Neural progenitor cell (in vitro differentiated cells): ENCODE measurements around the gene PLA2G4C. TPM values are rescaled to one million over a fixed set of nuclear protein-coding genes. Genes with fewer than 3 reads are reported as not detected.

Source experiments
- DNase-seq: peaks from one replicate; pipeline ENCODE4 v3.0.0-alpha.2; 2016; ENCODE audit warnings: low spot score
- H2AFZ ChIP-seq: fragments of 200-600 bp; sonication (generic); replicated peaks from 2 replicates; pipeline ENCODE4 v1.6.1; 2016; ENCODE audit warnings: antibody characterized with exemption
- H3F3A ChIP-seq: fragments of 200-600 bp; sonication (generic); 2 replicates; pipeline ENCODE4 v1.6.1; 2016; ENCODE audit warnings: antibody characterized with exemption, low read depth
- H3K27ac ChIP-seq: fragments of 200-600 bp; sonication (generic); 2 replicates; pipeline ENCODE4 v1.5.1; 2016; ENCODE audit warnings: mild to moderate bottlenecking
- H3K27me3 ChIP-seq: fragments of 200-600 bp; sonication (generic); 2 replicates; pipeline ENCODE4 v1.6.1; 2016; ENCODE audit warnings: mild to moderate bottlenecking, moderate library complexity
- H3K36me3 ChIP-seq: fragments of 200-600 bp; sonication (generic); 2 replicates; pipeline ENCODE4 v1.5.1; 2016
- H3K4me1 ChIP-seq: fragments of 200-600 bp; sonication (generic); 2 replicates; pipeline ENCODE4 v1.6.1; 2016; ENCODE audit warnings: mixed run types
- H3K4me2 ChIP-seq: fragments of 200-600 bp; sonication (generic); 2 replicates; pipeline ENCODE4 v1.6.1; 2016
- H3K4me3 ChIP-seq: fragments of 200-600 bp; sonication (generic); 2 replicates; pipeline ENCODE4 v1.5.1; 2016
- H3K79me2 ChIP-seq: fragments of 200-600 bp; sonication (generic); 2 replicates; pipeline ENCODE4 v1.6.1; 2016; ENCODE audit warnings: low read depth
- H3K9ac ChIP-seq: fragments of 200-600 bp; sonication (generic); 2 replicates; pipeline ENCODE4 v1.6.1; 2016
- H3K9me3 ChIP-seq: fragments of 200-600 bp; sonication (generic); 2 replicates; pipeline ENCODE4 v1.5.1; 2016; ENCODE audit warnings: low read depth
- H4K20me1 ChIP-seq: fragments of 200-600 bp; sonication (generic); 2 replicates; pipeline ENCODE4 v1.6.1; 2016; ENCODE audit warnings: low read depth
- H3K27ac Mint-ChIP-seq: 3 replicates; pipeline ENCODE4 v1.8.0; 2021; ENCODE audit warnings: mixed read lengths
- H3K27me3 Mint-ChIP-seq: 2 replicates; pipeline ENCODE4 v1.8.0; 2022; ENCODE audit warnings: low read depth, mild to moderate bottlenecking, inconsistent platforms, moderate library complexity, mixed read lengths; ENCODE audit not compliant: insufficient read depth
- H3K36me3 Mint-ChIP-seq: 3 replicates; pipeline ENCODE4 v1.8.0; 2021; ENCODE audit warnings: mixed read lengths
- H3K4me1 Mint-ChIP-seq: 3 replicates; pipeline ENCODE4 v1.8.0; 2021; ENCODE audit warnings: mixed read lengths
- H3K4me3 Mint-ChIP-seq: 3 replicates; pipeline ENCODE4 v1.8.0; 2021; ENCODE audit warnings: mild to moderate bottlenecking, moderate library complexity, mixed read lengths
- H3K9me3 Mint-ChIP-seq: 3 replicates; pipeline ENCODE4 v1.8.0; 2020; ENCODE audit warnings: mixed read lengths
- CTCF ChIP-seq: fragments of 200-600 bp; sonication (generic); IDR thresholded peaks from 2 replicates; pipeline ENCODE4 v1.5.1; 2017; ENCODE audit warnings: antibody characterized with exemption, mild to moderate bottlenecking
- EZH2 ChIP-seq: fragments of 200-600 bp; sonication (generic); IDR thresholded peaks from 2 replicates; pipeline ENCODE4 v1.6.1; 2017; ENCODE audit warnings: antibody characterized with exemption, mild to moderate bottlenecking, moderate library complexity
- EZH2phosphoT487 ChIP-seq: fragments of 200-600 bp; sonication (generic); IDR thresholded peaks from 2 replicates; pipeline ENCODE4 v1.6.1; 2017; ENCODE audit warnings: antibody characterized with exemption
- total RNA-seq: library from RNA; depleted of rRNA; stranded (reverse); fragments of >200 nt; gene quantifications from 2 replicates; pipeline ENCODE4 v1.2.3, GENCODE V29; 2015; ENCODE audit warnings: low replicate concordance

The PLA2G4C gene
- total RNA-seq, 1 donor from 2014 or later: not detected

- H3K27ac ChIP-seq: no peak overlapping the region
- H3K9me3 ChIP-seq: no peaks in the 10 kb centered on the region
- DNase-seq: no peak
- no peak overlapping the region for H3K4me2 ChIP-seq
- H3F3A ChIP-seq: no peaks in the 10 kb centered on the region
- Mint-ChIP-seq H3K27me3 (peaks cover 2% of the 10 kb centered on the region), H3K36me3 (peaks cover 1% of the 10 kb centered on the region), H3K27ac (no peak overlapping the region), H3K9me3 (peaks cover 17% of the 10 kb centered on the region), H3K4me3 (no peak overlapping the region), H3K4me1 (no peaks in the 10 kb centered on the region)
- H2AFZ ChIP-seq: no peak overlapping the region
- no peaks in the 10 kb centered on the region for H3K27me3 ChIP-seq
- no peaks in the 10 kb centered on the region for H3K79me2 ChIP-seq
- TF ChIP-seq EZH2 (no peak), EZH2phosphoT487 (no peak), CTCF (no peak)
- H4K20me1 ChIP-seq: no peaks in the 10 kb centered on the region
- H3K36me3 ChIP-seq: no peaks in the 10 kb centered on the region
- no peak overlapping the region for H3K4me3 ChIP-seq
- H3K9ac ChIP-seq: no peak overlapping the region
- no peaks in the 10 kb centered on the region for H3K4me1 ChIP-seq
These were observed 57.5 kb downstream of the PLA2G4C start for GRCh38 chr19:48053076-48053475.

- Histone ChIP-seq H3K27me3 (no peaks in the 10 kb centered on the region), H3K4me2 (no peak overlapping the region), H3F3A (no peaks in the 10 kb centered on the region), H3K36me3 (no peaks in the 10 kb centered on the region), H2AFZ (no peak overlapping the region), H4K20me1 (no peaks in the 10 kb centered on the region), H3K79me2 (no peaks in the 10 kb centered on the region), H3K27ac (no peak overlapping the region), H3K4me1 (no peaks in the 10 kb centered on the region), H3K4me3 (no peak overlapping the region), H3K9me3 (no peaks in the 10 kb centered on the region), H3K9ac (no peak overlapping the region)
- no peak for DNase-seq
- TF ChIP-seq EZH2 (no peak), CTCF (no peak), EZH2phosphoT487 (no peak)
- H3K27ac Mint-ChIP-seq: no peak overlapping the region
- H3K27me3 Mint-ChIP-seq: peaks cover 2% of the 10 kb centered on the region
- H3K36me3 Mint-ChIP-seq: peaks cover 1% of the 10 kb centered on the region
- no peak overlapping the region for H3K4me3 Mint-ChIP-seq
- peaks cover 19% of the 10 kb centered on the region for H3K9me3 Mint-ChIP-seq
- no peaks in the 10 kb centered on the region for H3K4me1 Mint-ChIP-seq
These were observed 59.1 kb downstream of the PLA2G4C start for GRCh38 chr19:48051335-48052033.

GRCh38 chr19:48044561-48044960, 66.1 kb downstream of the PLA2G4C start:
- Histone ChIP-seq H3F3A (no peaks in the 10 kb centered on the region), H4K20me1 (no peaks in the 10 kb centered on the region), H3K4me2 (no peak overlapping the region), H3K36me3 (no peaks in the 10 kb centered on the region), H2AFZ (no peak overlapping the region), H3K4me3 (no peak overlapping the region), H3K4me1 (no peaks in the 10 kb centered on the region), H3K79me2 (no peaks in the 10 kb centered on the region), H3K9me3 (no peaks in the 10 kb centered on the region), H3K27me3 (no peaks in the 10 kb centered on the region), H3K9ac (no peak overlapping the region), H3K27ac (no peak overlapping the region)
- Mint-ChIP-seq H3K4me1 (no peaks in the 10 kb centered on the region), H3K4me3 (no peak overlapping the region), H3K27me3 (peaks cover 5% of the 10 kb centered on the region), H3K36me3 (peaks cover 1% of the 10 kb centered on the region), H3K27ac (no peak overlapping the region), H3K9me3 (peaks cover 17% of the 10 kb centered on the region)
- no peak for DNase-seq
- TF ChIP-seq EZH2phosphoT487: no peak
- no peak for TF ChIP-seq EZH2
- TF ChIP-seq CTCF: no peak
